Esophagus squamous epithelium (tissue), 5 donors: ENCODE data around the gene SSH2. TPM values are rescaled to one million over a fixed set of nuclear protein-coding genes. Genes with fewer than 3 reads are reported as not detected.

Experiments used
- DNase-seq: peaks from one replicate; lab custom pipeline; 2025; lab: John Stamatoyannopoulos, UW
- H3K27ac ChIP-seq, 4 donors: fragments of 200-600 bp; sonication (generic); one replicate each; pipeline ENCODE4 v1.5.1; 2016 to 2019; ENCODE audit warnings: mild to moderate bottlenecking in 1 of 4
- H3K27me3 ChIP-seq, 4 donors: fragments of 200-600 bp; sonication (generic); 1 replicate in 3 of 4; 2 replicates in 1 of 4; pipeline versions ENCODE4 v1.5.1 to v1.6.0; 2017 to 2021; ENCODE audit warnings: antibody characterized with exemption in 1 of 4
- H3K36me3 ChIP-seq, 3 donors: fragments of 200-600 bp; sonication (generic); one replicate each; pipeline ENCODE4 v1.5.1; 2016 to 2019
- H3K4me1 ChIP-seq, 3 donors: fragments of 200-600 bp; sonication (generic); one replicate each; pipeline ENCODE4 v1.5.1; 2017 to 2019
- H3K4me3 ChIP-seq, 4 donors: fragments of 200-600 bp; sonication (generic); 1 replicate in 3 of 4; 2 replicates in 1 of 4; pipeline ENCODE4 v1.5.1; 2016 to 2019; ENCODE audit warnings: mild to moderate bottlenecking in 2 of 4, moderate library complexity in 1 of 4
- H3K9me3 ChIP-seq, 3 donors: fragments of 200-600 bp; sonication (generic); one replicate each; pipeline ENCODE4 v1.5.1; 2016 to 2019
- CTCF ChIP-seq, 6 experiments: fragments of 450-650 bp in 4 of 6; fragments of 200-600 bp in 2 of 6; sonication (generic) in 2 of 6; IDR thresholded peaks; one replicate each; pipeline ENCODE4 v1.5.1; 2016 to 2019; ENCODE audit warnings: antibody characterized with exemption in 6 of 6, mild to moderate bottlenecking in 4 of 6, moderate library complexity in 4 of 6
- POLR2A ChIP-seq, 4 donors: fragments of 450-650 bp; IDR thresholded peaks; one replicate each; pipeline ENCODE4 v1.6.1; 2017; ENCODE audit warnings: antibody characterized with exemption in 4 of 4, mild to moderate bottlenecking in 4 of 4, moderate library complexity in 3 of 4
- WGBS, 2 donors: methylation state at CpG; one replicate each; pipeline ENCODE4 v1.1.5; 2018; 5-methylcytosine and 5-hydroxymethylcytosine counted together
- intact Hi-C: fragments of 100-400 bp; cut with DNase I; formaldehyde crosslinking; loops from one replicate; pipeline ENCODE4 v1.15.0; 2022
- total RNA-seq, 4 donors: library from RNA; depleted of rRNA; stranded (reverse); fragments of >200 nt; gene quantifications; one replicate each; pipeline ENCODE4 v1.1.0, GENCODE V29; 2016
- donor health status: DM: yes; HTN: yes; CAD: no.

SSH2 gene
- total RNA-seq, 4 donors from 2014 or later = 9.4 to 29.4 (median 13.2) TPM

GRCh38 chr17:29723278-29724047 is 206.6 kb downstream of the SSH2 start:
- TF ChIP-seq CTCF (IDR thresholded peaks at IDR 0.05) (no peak), POLR2A (IDR thresholded peaks at IDR 0.05) (no peak)
- no peaks in the 10 kb centered on the region for H3K36me3 ChIP-seq
- DNase-seq = no peak
- 80 to 84% methylated on average over 2 of the region's 2 CpGs for WGBS, 2 donors
- intact Hi-C loops = no loop called here
- no peak overlapping the region for H3K4me3 ChIP-seq
- peaks cover 16 to 44% (median 16%) of the 10 kb centered on the region in 3 donors for H3K4me1 ChIP-seq
- H3K9me3 ChIP-seq = no peaks in the 10 kb centered on the region
- H3K27ac ChIP-seq = peak overlapping the region; percentile 15 to 82 (median 74)
- H3K27me3 ChIP-seq = no peaks in the 10 kb centered on the region

- H3K4me3 ChIP-seq = peak overlapping the region in 1 of 4 donors; percentile 25
- H3K27ac ChIP-seq = peak overlapping the region; percentile 15 to 82 (median 74)
- H3K27me3 ChIP-seq = no peaks in the 10 kb centered on the region
- no peaks in the 10 kb centered on the region for H3K36me3 ChIP-seq
- DNase-seq = no peak
- TF ChIP-seq CTCF (IDR thresholded peaks at IDR 0.05) (no peak), POLR2A (IDR thresholded peaks at IDR 0.05) (no peak)
- intact Hi-C loops = no loop called here
- no peaks in the 10 kb centered on the region for H3K9me3 ChIP-seq
- peaks cover 16 to 44% (median 16%) of the 10 kb centered on the region in 3 donors for H3K4me1 ChIP-seq
- 36 to 38% methylated on average over 9 of the region's 9 CpGs for WGBS, 2 donors
These were observed 207.4 kb downstream of the SSH2 start for GRCh38 chr17:29722411-29723198.

- WGBS, 2 donors = 54 to 67% methylated on average over 3 of the region's 3 CpGs
- Histone ChIP-seq H3K27ac (peak overlapping the region in 2 of 4 donors; percentile 76 to 82), H3K36me3 (no peaks in the 10 kb centered on the region), H3K4me3 (no peak overlapping the region), H3K4me1 (peaks cover 11 to 33% (median 11%) of the 10 kb centered on the region in 3 donors), H3K9me3 (no peaks in the 10 kb centered on the region), H3K27me3 (no peaks in the 10 kb centered on the region)
- intact Hi-C loops = no loop called here
- TF ChIP-seq POLR2A (IDR thresholded peaks at IDR 0.05) (no peak), CTCF (IDR thresholded peaks at IDR 0.05) (no peak)
- DNase-seq = no peak
These were observed 209.5 kb downstream of the SSH2 start for GRCh38 chr17:29720551-29720950.

GRCh38 chr17:29719469-29719868 is 210.6 kb downstream of the SSH2 start:
- no peaks in the 10 kb centered on the region for H3K9me3 ChIP-seq
- 100% methylated on average over 2 of the region's 2 CpGs for WGBS, 2 donors
- no peaks in the 10 kb centered on the region for H3K36me3 ChIP-seq
- no peak for DNase-seq
- H3K27ac ChIP-seq = no peak overlapping the region
- H3K27me3 ChIP-seq = no peaks in the 10 kb centered on the region
- no peak overlapping the region for H3K4me3 ChIP-seq
- TF ChIP-seq POLR2A (IDR thresholded peaks at IDR 0.05) (no peak), CTCF (IDR thresholded peaks at IDR 0.05) (no peak)
- intact Hi-C loops = no loop called here
- H3K4me1 ChIP-seq = peaks cover 11 to 33% (median 11%) of the 10 kb centered on the region in 3 donors
